Transverse colon (tissue), 4 donors: Measurements from ENCODE around the gene MEPCE.

Experiments
- CTCF ChIP-seq, 5 experiments: fragments of 200-600 bp in 3 of 5; fragments of 450-650 bp in 2 of 5; sonication (generic) in 3 of 5; IDR thresholded peaks; 1 replicate in 2 of 5; 2 replicates in 3 of 5; pipeline ENCODE4 v1.5.1; 2016 to 2017; ENCODE audit warnings: antibody characterized with exemption in 5 of 5, inconsistent platforms in 3 of 5, mild to moderate bottlenecking in 2 of 5, moderate library complexity in 1 of 5
- EP300 ChIP-seq: sonication (generic); formaldehyde crosslinking; IDR thresholded peaks from one replicate; pipeline ENCODE4 v1.6.1; 2017; ENCODE audit warnings: antibody characterized with exemption, low read depth
- POLR2A ChIP-seq: fragments of 450-650 bp; IDR thresholded peaks from one replicate; pipeline ENCODE4 v1.6.1; 2016; ENCODE audit warnings: antibody characterized with exemption, mild to moderate bottlenecking, moderate library complexity
- POLR2AphosphoS5 ChIP-seq, 3 donors: sonication (generic); formaldehyde crosslinking; IDR thresholded peaks; one replicate each; pipeline ENCODE4 v1.6.1; 2016; ENCODE audit warnings: antibody characterized with exemption in 3 of 3

- TF ChIP-seq EP300 (no peak), POLR2A (no peak), CTCF (IDR thresholded peaks at IDR 0.05) (no peak), POLR2AphosphoS5 (IDR thresholded peaks at IDR 0.05) (no peak)
Measured at GRCh38 chr7:100433592-100434296, 4.1 kb downstream of the MEPCE start.
